Measurements from ENCODE around the gene CCL27. TPM values are rescaled to one million over a fixed set of nuclear protein-coding genes. Genes with fewer than 3 reads are reported as not detected.
"Not testable (repeated sequence)": the region's sequence is repeated elsewhere in the genome, so short reads cannot be mapped to it uniquely, and the experiment has no call there.

The CCL27 gene
- total RNA-seq, 1 donor from 2014 or later = 0.78 TPM

GRCh38 chr9:34646211-34647083, 16.0 kb downstream of the CCL27 start, which contains the start of gene GALT:
TSS of gene GALT (plus strand) at chr9:34646675. CDS start at chr9:34646705, 30 bp downstream.
- Mint-ChIP-seq H3K27ac (ENCODE audit: unreplicated experiment) (peak within 1 kb of the TSS; percentile 82), H3K4me3 (ENCODE audit: unreplicated experiment) (peak within 1 kb of the TSS; percentile 88), H3K36me3 (ENCODE audit: unreplicated experiment) (peaks cover 12% of the 10 kb centered on the region), H3K9me3 (ENCODE audit: unreplicated experiment) (no peaks in the 10 kb centered on the region), H3K27me3 (ENCODE audit: unreplicated experiment) (no peaks in the 10 kb centered on the region), H3K4me1 (ENCODE audit: unreplicated experiment) (peaks cover 26% of the 10 kb centered on the region)
- DNase-seq (ENCODE audit: extremely low spot score, unreplicated experiment) = peak; percentile 97
- TF ChIP-seq CTCF (IDR thresholded peaks at IDR 0.05) = peak; percentile 51

DNA sequence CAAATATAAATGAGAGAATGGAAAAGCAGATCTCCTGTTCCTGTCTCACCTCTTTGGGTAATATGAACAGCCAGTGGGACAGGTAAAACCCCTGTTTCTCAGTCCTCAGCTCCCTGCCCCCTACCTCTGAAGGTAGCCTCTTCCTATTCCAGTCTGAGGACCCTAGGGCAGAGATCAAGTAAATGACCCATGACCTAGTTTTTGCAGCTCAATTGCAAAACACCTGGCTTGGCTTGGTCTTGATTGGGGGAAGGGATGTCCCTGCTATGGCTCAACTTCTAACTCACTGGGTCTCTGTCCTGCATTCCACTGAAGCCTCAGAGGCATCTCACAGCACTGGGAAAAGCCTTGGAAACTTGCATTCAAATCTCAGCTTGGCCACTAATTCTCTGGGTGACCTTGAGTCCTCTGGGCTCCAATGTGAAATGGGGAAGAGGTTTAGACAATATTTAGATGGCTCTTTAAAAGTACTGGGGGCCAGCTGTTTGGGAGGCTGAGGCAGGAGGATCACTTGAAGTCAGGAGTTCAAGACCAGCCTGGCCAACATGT, 17.6 kb downstream of the CCL27 start:
- H3K27ac Mint-ChIP-seq (ENCODE audit: unreplicated experiment) = no peak overlapping the region
- no peak for TF ChIP-seq CTCF (IDR thresholded peaks at IDR 0.05)
- no peak overlapping the region for H3K4me3 Mint-ChIP-seq (ENCODE audit: unreplicated experiment)
- H3K27me3 Mint-ChIP-seq (ENCODE audit: unreplicated experiment) = no peaks in the 10 kb centered on the region
- H3K36me3 Mint-ChIP-seq (ENCODE audit: unreplicated experiment) = peaks cover 12% of the 10 kb centered on the region
- DNase-seq (ENCODE audit: extremely low spot score, unreplicated experiment) = no peak
- H3K9me3 Mint-ChIP-seq (ENCODE audit: unreplicated experiment) = no peaks in the 10 kb centered on the region
- H3K4me1 Mint-ChIP-seq (ENCODE audit: unreplicated experiment) = peaks cover 18% of the 10 kb centered on the region

DNA sequence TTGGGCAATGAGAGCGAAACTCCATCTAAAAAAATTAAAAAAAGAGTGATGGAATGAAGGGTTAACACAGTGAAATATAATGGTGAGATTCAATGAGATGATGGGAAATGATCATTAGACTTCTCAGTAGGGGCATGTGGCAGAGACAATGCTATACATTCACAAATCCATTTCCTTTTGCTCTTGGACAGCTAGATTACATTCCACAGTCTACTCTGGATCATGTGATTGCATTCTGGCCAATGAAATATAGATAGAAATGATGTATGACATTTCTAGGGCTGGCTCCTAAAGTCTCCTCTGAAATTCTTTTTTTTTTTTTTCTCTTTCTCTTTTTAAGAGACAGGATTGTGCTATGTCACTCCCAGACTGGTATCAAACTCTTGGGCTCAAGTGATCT, 19.8 kb downstream of the CCL27 start:
- Mint-ChIP-seq H3K4me1 (ENCODE audit: unreplicated experiment) (peaks cover 22% of the 10 kb centered on the region), H3K36me3 (ENCODE audit: unreplicated experiment) (no peaks in the 10 kb centered on the region), H3K9me3 (ENCODE audit: unreplicated experiment) (no peaks in the 10 kb centered on the region), H3K27ac (ENCODE audit: unreplicated experiment) (no peak overlapping the region), H3K27me3 (ENCODE audit: unreplicated experiment) (no peaks in the 10 kb centered on the region), H3K4me3 (ENCODE audit: unreplicated experiment) (no peak overlapping the region)
- no peak for TF ChIP-seq CTCF (IDR thresholded peaks at IDR 0.05)
- DNase-seq (ENCODE audit: extremely low spot score, unreplicated experiment) = no peak

GRCh38 chr9:34639322-34639721, 23.1 kb downstream of the CCL27 start:
- H3K4me3 Mint-ChIP-seq (ENCODE audit: unreplicated experiment); H3K27ac Mint-ChIP-seq (ENCODE audit: unreplicated experiment); DNase-seq (ENCODE audit: extremely low spot score, unreplicated experiment); H3K27me3 Mint-ChIP-seq (ENCODE audit: unreplicated experiment); H3K36me3 Mint-ChIP-seq (ENCODE audit: unreplicated experiment); H3K9me3 Mint-ChIP-seq (ENCODE audit: unreplicated experiment): not testable (repeated sequence)
- peaks cover 20% of the 10 kb centered on the region for H3K4me1 Mint-ChIP-seq (ENCODE audit: unreplicated experiment)

GRCh38 chr9:34638138-34638445, 24.4 kb downstream of the CCL27 start:
- H3K27ac Mint-ChIP-seq (ENCODE audit: unreplicated experiment) = peak overlapping the region; percentile 94
- no peak for TF ChIP-seq CTCF (IDR thresholded peaks at IDR 0.05)

More at GRCh38 chr9:34638138-34638445, 24.4 kb downstream of the CCL27 start:
- no peak for DNase-seq (ENCODE audit: extremely low spot score, unreplicated experiment)
- no peaks in the 10 kb centered on the region for H3K27me3 Mint-ChIP-seq (ENCODE audit: unreplicated experiment)
- peak overlapping the region; percentile 84 for H3K4me3 Mint-ChIP-seq (ENCODE audit: unreplicated experiment)
- H3K4me1 Mint-ChIP-seq (ENCODE audit: unreplicated experiment) = peaks cover 20% of the 10 kb centered on the region
- no peaks in the 10 kb centered on the region for H3K9me3 Mint-ChIP-seq (ENCODE audit: unreplicated experiment)
- H3K36me3 Mint-ChIP-seq (ENCODE audit: unreplicated experiment) = no peaks in the 10 kb centered on the region

All from osteocyte (in vitro differentiated cells).